GM18907 (cell line): ENCODE measurements around the gene MARCHF3.
"Not testable (repeated sequence)": the region's sequence is repeated elsewhere in the genome, so short reads cannot be mapped to it uniquely, and the experiment has no call there.

Experiments
- ATAC-seq: cut with Tn5 transposase; IDR thresholded peaks from one replicate; pipeline ENCODE4 v1.9.1; 2021; ENCODE audit warnings: mild to moderate bottlenecking, moderate library complexity; ENCODE audit not compliant: unreplicated experiment

Gene MARCHF3

GRCh38 chr5:127013407-127013806 lies 17.0 kb downstream of the MARCHF3 start:
- no peak for ATAC-seq

GRCh38 chr5:127012916-127013315 lies 17.4 kb downstream of the MARCHF3 start:
- no peak for ATAC-seq

- ATAC-seq, result peak; percentile 90
These were observed 18.3 kb downstream of the MARCHF3 start for GRCh38 chr5:127011961-127012644.

- ATAC-seq, result no peak
These were observed 19.2 kb downstream of the MARCHF3 start for GRCh38 chr5:127011153-127011552.

- ATAC-seq, result no peak
These were observed 20.0 kb downstream of the MARCHF3 start for GRCh38 chr5:127010362-127010761.

- no peak for ATAC-seq
These were observed 20.6 kb downstream of the MARCHF3 start for GRCh38 chr5:127009784-127010183.

GRCh38 chr5:127008300-127008975 lies 21.9 kb downstream of the MARCHF3 start:
- no peak for ATAC-seq

GRCh38 chr5:127007522-127007921 lies 22.8 kb downstream of the MARCHF3 start:
- no peak for ATAC-seq

GRCh38 chr5:127006744-127007143 lies 23.6 kb downstream of the MARCHF3 start:
- ATAC-seq, result no peak

- ATAC-seq, result not testable (repeated sequence)
These were observed 25.1 kb downstream of the MARCHF3 start for GRCh38 chr5:127005282-127005681.

- ATAC-seq, result no peak
These were observed 25.6 kb downstream of the MARCHF3 start for GRCh38 chr5:127004721-127005120.

- ATAC-seq, result no peak
These were observed 26.4 kb downstream of the MARCHF3 start for GRCh38 chr5:127003798-127004495.

GRCh38 chr5:127002390-127002789 lies 28.0 kb downstream of the MARCHF3 start:
- ATAC-seq, result no peak

- no peak for ATAC-seq
These were observed 28.6 kb downstream of the MARCHF3 start for GRCh38 chr5:127001621-127002296.

- no peak for ATAC-seq
These were observed 31.3 kb downstream of the MARCHF3 start for GRCh38 chr5:126998895-126999570.

- ATAC-seq, result peak; percentile 88
These were observed 32.1 kb downstream of the MARCHF3 start for GRCh38 chr5:126998201-126998631.

GRCh38 chr5:126995689-126996088 lies 34.7 kb downstream of the MARCHF3 start:
- ATAC-seq, result no peak

- no peak for ATAC-seq
These were observed 35.3 kb downstream of the MARCHF3 start for GRCh38 chr5:126995039-126995438.

GRCh38 chr5:126994485-126994884 lies 35.9 kb downstream of the MARCHF3 start:
- ATAC-seq, result no peak

GRCh38 chr5:126988021-126988569 lies 42.3 kb downstream of the MARCHF3 start:
- ATAC-seq, result peak; percentile 94
